TTC549 (cell line): ENCODE data around the gene ETV3L.

Experiments
- FAIRE-seq: peaks from 2 replicates; lab custom pipeline; 2012; peaks lifted over from hg19 to GRCh38; lab: Jason Lieb, UNC

The ETV3L gene

DNA sequence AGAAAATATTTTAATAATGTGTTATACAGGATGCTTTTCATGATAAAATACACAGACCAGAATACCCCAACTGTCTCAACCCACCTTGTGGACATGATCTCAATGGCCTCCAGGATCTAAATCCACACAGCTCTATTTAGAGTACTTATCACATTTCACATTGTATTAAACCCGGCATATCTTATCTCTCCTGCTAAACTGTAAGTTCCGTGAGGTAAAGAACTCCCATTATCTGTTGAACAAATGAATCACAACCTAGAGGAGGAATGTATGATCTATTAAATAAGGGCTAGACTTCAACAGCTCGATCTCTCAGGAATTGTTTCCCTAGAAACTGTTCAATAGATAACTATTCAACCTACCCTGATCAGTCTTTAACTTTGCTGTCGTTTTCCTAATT is 31.7 kb upstream of the ETV3L start:
- FAIRE-seq, result no peak

DNA sequence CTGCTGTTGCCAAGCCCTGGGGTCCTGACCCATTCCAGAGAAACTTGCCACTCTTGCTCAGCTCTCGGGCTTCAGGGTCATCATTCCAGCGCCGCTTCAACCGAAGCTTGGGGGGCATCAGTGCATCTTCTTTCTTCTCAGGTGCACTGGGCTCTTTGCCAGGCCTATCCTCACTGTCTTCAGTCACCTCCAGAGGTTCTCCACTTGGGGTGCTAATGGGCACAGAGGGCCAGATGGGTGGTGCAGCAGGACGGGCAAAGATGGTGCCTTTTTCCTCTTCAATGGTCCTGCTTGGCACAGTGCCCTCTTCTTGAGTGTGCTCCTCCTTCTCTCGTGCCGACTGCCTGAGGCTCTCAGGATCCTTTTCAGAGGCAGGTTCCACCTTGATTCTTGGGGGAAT is 25.2 kb upstream of the ETV3L start:
- FAIRE-seq, result no peak

DNA sequence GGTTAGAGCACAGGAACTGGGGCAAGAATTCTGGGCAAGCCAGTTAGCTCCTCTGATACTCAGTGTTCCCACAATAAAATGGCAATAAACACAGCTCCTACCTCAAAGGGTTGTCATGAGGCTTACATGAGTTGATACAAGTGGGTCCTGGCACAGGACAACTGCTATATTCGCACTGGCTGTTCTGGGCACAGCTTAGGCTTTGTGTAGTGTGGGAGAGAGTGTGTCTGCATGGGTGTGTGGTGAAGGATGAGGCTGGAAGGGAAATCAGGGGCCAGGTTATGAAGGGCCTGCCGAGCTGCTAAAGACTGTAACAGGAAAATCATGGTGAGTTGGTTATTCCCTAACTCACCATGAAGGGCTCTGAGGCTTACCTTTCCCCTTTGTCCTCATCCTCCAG is 19.8 kb upstream of the ETV3L start:
- FAIRE-seq, result no peak

DNA sequence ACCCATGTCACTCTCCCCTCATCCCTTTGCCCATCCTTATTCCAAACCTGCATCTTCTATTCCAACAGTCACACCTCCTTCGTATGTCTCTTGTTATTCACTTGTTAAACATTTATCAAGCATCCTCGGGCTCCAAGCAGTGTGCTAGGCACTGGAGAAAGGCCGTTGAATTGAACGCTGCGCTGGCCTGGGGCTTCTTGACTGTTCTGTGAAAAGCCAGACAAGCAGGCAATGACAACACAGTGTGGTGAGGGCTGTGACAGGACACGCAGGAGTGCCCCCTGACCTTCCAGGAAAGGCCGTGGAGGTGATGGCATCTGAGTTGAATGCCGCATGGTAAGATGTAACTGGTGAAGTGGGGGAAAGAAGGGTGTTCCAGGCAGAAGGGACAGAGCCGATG is 19.4 kb upstream of the ETV3L start:
- FAIRE-seq, result no peak

DNA sequence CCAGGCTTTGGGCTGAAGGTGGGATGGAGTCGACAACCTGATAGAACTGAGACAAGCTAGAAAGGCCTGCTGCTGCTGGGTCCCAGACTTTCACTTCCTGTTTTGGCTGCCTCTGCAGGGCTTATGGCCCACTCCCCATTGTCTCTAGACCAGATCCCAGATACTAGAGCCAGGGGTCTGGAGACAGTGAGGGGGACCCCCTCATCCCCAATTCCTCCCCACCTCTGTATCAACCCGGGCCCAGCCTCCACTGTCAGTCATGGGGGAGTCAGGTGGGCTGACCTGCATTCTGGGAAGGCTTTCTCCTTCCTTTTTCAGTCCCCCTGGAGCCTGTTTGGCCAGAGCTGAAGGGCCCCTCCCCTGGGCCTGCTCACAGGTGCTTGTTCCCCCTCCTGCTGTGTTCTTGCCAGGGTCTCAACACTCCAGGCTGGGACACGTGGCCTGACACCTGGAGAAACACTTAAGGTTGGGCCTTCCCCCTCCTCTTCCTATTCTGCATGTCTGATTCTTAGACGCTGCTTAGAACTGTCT is 18.0 kb upstream of the ETV3L start:
- FAIRE-seq, result no peak

DNA sequence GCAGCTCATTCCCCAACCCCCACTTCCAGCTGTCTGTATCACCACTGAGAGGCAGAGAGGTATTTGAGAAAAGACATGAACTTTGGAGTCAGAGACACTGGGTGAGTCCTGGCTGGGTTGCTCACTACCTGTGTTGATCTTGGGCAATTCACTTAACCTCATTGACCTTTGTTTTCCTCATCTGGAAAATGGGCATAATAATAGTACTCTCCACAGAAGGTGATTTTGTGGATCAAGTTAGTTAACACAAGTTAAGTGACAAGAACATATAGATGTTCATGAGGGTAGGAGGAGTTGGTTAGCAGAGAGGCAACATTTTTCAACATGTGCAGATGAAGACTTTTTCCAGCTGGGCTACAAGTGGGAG is 17.1 kb upstream of the ETV3L start:
- no peak for FAIRE-seq

DNA sequence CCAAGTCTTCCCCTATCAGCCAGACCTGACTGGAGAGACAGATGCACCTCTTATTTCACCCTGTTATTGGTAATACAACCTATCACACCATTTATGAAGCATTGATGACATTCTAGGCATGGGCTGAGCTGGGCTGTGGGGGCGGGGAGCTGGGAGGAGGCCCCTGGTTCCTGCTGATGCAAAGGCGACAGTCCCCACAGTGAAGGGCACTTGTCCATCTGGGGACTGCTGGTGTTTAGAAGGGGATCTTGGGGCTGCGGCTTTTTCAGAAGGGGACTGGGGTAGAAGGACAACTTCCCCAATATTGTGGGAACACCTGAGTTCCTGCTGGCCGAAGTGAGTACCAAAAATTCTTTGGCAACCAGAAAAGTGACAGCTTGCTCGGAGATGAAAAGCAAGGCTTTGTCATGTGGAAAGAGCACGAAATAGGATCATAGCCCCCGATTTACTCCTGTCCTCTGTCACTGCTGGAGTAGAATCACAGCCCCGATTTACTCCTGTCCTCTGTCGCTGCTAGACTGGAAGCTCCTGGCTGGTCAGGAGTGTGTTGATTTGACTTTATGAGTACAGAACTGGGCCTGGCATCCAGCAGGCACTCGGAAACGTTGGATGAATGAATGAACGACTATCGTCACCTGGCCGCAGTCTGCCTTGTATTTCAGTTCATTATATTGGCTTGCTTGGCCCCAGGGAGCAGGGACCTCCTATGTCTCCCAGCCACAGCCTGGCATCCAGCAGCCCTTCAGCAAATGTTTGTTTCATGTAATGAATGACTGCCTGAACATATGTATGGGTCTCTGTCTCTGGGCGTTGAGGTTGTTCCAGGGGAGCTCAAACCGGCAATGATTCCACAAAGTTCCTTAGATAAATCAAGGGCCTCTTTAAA is 16.5 kb upstream of the ETV3L start:
- FAIRE-seq, result no peak

DNA sequence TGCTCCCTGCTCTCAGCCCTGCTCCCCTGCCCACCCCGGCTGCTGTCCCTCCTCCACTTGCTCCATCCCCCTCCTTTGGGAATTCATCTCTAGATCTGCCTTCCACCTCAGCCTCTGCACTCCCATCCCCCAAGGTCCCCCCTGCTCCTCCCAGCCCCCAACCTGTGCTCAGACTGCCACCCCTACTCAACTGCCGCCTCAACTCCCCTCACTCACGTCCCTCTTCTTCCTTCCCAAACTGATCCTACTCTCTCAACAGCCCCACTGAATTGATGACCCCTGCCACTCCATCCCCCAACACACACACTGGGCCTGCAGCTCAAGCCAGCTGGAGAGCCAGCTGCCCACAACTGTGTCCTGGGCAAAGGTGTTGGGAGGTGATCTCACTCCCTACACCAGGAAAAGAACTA is 15.8 kb upstream of the ETV3L start:
- no peak for FAIRE-seq

DNA sequence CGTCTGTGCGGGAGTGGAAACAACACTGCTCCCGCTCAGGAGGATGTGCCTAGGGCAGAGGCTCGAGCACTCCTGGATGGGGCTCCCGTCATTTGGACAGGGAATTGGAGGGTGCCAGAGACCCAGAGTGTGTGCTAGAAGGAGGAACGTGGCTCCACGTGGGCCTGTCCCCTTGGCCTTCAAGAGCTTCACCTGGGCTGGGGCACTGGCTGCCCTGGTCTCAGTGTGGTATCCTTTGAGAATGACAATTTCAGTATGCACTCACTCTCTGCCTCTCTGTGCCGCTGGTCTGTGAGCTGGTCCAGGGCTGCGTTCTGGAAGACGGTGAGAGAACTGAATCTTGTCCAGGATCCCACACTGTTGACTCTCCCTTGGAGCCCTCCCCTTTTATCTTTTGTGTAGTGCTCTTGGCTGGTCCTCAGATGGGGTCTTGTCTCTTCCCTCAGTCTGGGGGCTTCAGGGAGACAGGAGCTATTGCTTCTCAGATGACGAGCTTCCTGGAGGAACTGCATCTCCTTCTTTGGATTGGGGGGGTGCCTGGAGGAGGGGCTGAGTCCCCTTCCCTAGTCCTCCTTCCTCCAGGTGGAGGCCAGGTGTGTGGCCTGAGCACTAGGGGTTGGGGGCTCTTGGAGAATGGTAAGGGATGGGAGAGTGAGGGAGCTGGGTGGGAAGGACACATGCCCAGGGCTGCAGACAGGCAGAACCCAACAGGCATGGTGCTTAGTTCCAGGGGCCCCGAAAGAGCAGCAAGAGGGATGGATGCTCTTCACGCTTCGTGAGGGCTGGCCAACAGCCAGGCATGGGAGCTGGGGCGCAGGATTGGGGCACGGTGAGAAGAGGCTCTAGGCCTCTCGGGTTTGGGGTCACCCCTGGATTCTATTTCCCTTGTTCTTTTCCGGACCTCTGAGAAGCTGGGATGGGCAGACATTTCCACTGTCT is 14.8 kb upstream of the ETV3L start:
- FAIRE-seq, result no peak

DNA sequence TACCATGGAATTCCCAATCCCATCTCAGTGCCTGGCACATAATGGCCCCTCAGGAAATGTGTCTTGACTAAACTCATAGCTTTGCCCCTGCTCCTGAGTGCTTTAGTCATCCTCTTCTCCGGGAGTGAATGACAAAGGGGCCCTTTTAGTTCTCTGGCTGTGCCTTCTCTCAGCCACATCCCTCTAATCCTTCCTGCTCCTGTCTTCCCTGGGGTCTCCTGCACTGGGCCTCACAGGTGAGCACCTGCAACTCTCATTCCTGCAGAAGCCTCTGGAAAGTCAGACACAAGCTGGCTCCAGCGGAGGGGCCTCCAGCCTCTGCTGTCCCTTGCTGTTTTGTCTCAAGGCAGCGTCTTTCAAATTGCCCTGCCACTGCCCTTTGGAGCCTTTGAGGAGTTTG is 14.0 kb upstream of the ETV3L start:
- no peak for FAIRE-seq

DNA sequence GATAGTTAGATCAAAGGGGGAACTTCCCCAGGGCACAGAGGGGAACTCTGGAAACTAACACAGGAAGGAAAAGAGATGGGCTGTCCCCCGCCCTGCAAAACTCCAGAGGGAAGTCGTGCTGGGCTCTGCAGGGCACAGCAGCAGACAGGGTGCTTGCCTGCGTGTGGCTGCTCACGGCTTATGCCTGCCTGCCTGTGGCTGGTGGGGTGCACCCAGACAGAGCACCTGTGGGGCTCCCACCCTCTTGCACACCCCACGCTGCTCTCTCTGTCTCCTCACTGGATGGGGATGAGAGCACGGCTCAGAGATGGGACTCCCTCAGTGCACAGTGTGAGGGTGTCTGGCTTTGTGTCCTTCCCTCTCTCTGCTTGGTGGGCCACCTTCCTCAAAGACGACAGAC is 13.5 kb upstream of the ETV3L start:
- FAIRE-seq, result no peak

DNA sequence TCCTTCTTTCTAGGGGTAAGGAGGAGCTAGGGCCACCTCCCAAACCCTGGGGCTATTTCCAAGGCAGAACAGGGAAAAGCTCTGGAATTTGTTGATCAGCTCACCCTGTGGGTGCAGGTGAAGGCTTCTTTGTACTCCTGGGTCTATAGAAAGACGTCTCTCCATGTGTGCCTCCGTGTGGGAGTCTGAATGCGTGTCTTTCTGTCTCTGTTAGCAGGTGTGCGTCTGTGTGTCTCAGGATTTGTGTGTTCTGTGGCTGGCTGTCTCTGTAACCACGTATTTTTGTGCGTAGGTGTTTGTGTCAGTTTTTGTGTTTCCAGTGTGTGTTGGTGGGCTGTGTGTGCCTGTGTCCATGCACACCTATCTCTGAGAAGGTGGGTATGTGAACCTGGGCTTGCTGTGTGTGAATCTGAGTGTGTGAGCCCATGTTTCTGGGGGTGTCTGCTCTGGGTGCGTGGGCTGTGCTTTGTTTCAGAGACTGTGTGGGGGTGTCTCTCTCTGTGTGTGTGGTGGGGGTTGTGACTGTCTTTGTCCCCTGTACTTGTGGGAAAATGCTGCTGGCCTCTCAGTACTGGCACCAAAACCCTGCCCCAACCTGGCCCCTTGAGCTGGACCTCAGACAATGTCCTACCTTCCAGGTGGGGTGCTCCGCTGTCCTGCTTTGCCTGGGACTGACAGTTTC is 12.7 kb upstream of the ETV3L start:
- no peak for FAIRE-seq

DNA sequence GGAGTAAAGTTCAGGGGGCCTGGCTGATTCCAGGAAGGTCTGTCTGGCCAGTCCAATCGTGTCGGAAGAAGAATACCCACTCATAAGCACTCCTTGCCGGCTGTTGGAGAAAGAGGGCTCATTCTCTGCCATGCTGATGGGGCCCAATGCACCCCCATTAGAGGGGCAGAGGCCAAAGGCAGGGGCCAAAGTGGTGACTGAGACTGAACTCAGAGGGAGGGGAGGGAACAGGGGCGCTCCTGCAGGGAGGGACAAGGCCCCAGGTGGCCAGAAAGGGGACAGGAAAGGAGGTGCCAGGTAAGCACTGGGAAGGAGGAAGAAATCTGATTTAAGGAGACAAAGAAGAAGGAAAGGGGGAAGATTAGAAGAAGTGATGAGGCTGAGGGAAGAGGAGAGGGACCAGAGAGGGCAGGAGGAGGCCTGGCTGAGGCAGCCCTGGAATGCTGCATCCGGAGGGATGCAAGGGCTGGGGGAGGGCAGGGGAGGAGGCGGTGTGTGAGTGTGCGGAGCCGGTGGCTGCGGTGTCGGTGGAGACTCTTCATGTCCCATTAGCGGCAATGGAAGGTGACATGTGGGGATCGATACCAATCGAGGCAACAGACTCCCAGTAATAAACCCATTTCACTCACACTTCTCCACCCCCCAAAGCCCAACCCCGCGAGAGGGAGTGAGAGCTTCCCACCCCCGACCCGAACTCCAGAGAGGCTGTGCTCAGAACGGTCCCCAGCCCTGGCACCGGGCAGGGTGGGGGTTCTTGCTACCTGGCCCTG is 12.0 kb upstream of the ETV3L start:
- FAIRE-seq, result no peak

DNA sequence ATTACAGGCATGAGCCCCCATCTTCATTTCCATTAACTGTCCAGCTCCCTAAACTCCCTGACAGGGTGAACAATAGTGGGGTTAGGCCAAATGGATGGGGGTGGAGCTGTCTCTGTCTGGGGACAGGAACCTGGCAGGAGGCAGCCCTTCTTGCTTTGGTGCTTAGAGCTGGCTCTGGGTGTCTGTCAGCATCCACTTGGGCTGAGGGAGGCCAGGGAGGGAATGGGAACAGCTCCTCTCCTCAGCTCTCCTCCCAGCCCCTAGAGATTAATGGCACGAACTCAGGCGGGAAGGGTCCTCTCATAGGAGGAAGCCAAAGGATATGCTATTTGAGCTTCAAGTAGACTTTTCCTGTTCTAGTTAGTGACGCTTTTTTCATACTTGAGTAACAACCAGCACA is 11.1 kb upstream of the ETV3L start:
- no peak for FAIRE-seq

DNA sequence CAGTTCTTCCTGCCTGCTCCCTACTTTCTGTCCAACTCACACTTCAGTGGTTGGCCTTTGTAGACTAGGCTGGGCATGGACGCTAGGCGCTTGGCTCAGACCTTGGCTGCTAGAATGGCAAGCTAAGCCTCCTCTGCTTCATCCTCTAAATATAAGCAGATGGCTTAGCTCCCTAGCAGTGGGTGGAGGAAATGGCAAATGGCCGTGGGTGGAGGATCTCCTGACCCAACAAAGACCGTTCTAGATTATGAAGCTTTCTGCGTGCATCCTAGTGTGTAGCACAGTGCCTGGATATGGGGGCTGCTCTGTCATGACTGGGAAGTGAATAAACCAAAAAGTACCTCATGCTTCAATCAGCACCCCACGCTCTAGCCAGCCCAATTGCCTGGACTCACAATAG is 10.4 kb upstream of the ETV3L start:
- FAIRE-seq, result no peak

DNA sequence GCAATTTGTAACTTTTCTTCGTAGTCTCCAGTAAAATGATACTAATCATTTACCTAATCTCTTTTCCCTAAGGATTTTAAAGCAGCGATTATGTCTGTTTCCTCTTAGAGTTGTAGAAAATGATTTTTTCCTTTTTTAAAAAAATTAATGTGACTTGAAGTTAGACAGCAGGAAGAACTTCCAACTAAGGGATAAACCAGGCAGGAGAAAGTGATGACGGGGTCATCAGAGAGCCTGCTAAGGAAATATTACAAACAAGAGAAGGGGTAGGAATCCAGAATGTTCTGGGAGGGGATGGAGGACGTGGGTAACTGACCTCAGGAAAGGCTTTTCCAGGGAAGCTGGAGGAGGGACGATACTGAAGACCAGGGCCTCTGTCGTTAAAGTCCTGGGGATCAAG is 8.8 kb upstream of the ETV3L start:
- no peak for FAIRE-seq

DNA sequence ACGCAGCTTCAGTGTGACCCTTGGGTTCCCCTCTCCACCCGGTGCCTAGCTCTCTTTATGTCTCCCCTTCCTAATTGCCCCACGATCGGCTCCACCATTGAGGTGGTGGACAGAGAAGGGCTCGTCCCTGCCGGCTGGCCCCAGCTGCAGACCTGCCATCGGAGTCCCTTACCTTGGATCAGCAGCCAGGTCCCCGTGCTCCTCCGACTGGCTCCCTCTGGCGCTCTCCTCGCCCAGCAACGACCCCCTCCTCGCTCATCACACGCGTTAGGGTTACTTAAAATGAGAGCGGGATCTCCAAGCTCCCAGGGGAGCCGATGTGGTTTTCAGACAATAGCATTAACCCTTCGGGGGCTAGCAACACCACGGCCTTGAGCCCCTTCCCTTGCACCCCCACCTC is 8.1 kb upstream of the ETV3L start:
- FAIRE-seq, result no peak

DNA sequence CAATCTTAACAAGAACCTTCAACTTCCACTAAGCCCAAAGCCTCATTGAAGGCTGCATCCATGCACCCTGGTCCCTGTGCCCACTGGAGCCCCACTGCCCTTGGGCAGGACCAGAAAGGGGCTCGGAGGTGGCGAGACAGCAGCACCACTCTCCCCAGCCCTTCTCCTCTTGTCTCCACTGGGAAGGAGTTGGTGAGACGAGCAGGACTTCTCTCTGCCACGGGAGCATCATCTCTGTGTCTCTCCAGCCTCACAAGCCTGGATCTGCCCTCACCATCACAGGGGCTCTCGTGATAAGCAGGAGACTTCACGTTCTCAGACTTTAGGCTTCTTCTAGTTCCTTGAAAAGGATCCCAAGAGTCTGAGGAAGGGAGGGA is 7.2 kb upstream of the ETV3L start:
- no peak for FAIRE-seq

DNA sequence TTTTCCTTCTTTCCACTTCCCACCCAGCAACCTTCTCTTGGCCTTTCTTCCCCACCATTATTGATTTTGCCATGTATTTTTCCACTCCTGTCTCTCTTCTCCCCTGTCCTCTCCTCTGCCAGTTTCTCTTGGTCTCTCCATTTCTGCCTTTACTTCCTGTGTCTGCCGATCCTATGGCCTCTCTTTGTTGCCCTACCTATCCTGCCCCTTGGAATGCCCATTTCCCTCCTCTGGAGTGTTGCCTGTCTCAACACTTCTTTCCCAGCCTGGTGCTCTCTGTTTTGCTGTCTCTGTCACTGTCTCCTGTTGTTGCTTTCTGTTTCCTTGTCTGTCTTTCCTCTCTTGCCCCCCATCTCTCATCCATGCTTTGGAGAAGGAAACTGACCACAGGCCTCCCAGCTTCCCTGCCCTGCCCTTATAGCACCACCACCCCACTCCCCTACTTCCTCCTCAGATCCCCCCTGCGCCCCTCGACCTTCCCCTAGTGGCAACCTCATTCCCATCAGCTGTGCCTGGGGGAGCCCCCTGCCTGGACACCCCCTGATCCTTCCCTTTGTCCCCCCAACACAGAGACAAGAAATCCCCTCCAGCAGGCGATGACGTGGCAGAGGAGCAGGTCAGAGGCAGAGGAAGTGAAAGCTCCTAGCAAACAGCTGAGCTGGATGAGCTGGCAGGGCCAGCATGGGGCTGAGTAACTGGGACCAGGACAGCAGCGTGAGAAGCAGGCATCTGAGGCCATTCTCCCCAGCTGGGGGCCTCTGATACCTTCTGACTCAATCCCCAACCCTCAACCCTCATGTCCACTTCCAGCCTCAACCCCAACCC is 6.6 kb upstream of the ETV3L start:
- FAIRE-seq, result no peak

DNA sequence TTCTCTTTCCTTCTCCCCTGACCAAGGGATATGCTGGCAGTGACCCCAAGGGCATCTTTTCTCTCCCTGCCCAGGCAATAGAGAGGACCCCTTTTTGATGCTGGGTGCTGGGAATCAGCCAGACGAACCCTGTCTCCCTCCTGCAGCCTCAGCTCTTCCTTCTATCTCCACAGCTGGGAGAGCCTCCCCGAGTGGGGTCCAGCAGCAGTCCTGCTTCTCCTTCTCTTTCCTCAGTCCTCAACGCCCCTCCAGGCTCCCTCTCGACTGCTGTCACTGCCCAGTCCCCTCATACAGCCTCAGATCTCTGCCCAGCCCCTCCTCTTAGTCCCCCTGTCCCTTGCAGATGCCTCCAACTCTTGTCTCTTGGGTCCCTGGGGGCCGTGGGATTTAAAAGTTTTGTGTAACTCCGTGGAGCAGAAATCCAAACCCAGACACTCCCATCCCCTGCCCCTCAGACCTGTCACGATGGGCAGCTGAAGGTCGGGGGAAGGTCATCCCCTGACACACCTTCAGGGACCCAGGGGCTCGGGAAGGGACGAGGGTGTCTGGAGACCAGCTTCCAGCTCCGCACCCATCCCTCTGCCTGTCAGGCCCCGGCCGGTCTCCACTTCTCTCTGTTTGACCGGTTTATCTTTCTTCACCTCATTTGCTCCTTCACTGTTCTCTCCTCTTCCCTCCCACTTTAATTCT is 5.8 kb upstream of the ETV3L start:
- no peak for FAIRE-seq
